Measurements from ENCODE around the gene TRAPPC10. TPM values are rescaled to one million over a fixed set of nuclear protein-coding genes. Genes with fewer than 3 reads are reported as not detected.

The TRAPPC10 gene
- total and polyA plus RNA-seq, 9 of the 15 experiments (the other 6 are each of a cell fraction or from before 2014, with no cell fraction given) = 1.1 to 33.8 (median 24.3) TPM

- TF ChIP-seq TRIM25 (IDR thresholded peaks at IDR 0.05; ENCODE audit: borderline replicate concordance) (no peak), CHD1 (IDR thresholded peaks at IDR 0.05; ENCODE audit: low read length) (peak; percentile 52), POU5F1 (IDR thresholded peaks at IDR 0.05; ENCODE audit: borderline replicate concordance, low read depth, low read length, partially characterized antibody) (peak; percentile 29), GABPB2 (CRISPR knock-in tag; conservative IDR thresholded peaks at IDR 0.05) (no peak; the same call in 1 of the 2 replicates), DPF2 (IDR thresholded peaks at IDR 0.05) (0 out of 2 replicates have a peak, but pooled peaks have one; percentile 30), ZKSCAN3 (CRISPR knock-in tag; IDR thresholded peaks at IDR 0.05) (no peak), ELK1 (CRISPR knock-in tag; IDR thresholded peaks at IDR 0.05) (no peak), ZBTB17 (CRISPR knock-in tag; IDR thresholded peaks at IDR 0.05) (peak; percentile 84; the same call in 1 of the 2 replicates), ZNF174 (CRISPR knock-in tag; IDR thresholded peaks at IDR 0.05) (no peak), NONO (IDR thresholded peaks at IDR 0.05; ENCODE audit: low read depth in 2 of 2, low read length in 1 of 2) (peak; percentile 76 to 92; a peak in 2 of 4 replicates), HCFC1 (IDR thresholded peaks at IDR 0.05; ENCODE audit: low read depth, low read length) (peak; percentile 85), ESRRA (IDR thresholded peaks at IDR 0.05; ENCODE audit: borderline replicate concordance, low read depth) (peak; percentile 71)
- TF ChIP-seq, protein P1, sequence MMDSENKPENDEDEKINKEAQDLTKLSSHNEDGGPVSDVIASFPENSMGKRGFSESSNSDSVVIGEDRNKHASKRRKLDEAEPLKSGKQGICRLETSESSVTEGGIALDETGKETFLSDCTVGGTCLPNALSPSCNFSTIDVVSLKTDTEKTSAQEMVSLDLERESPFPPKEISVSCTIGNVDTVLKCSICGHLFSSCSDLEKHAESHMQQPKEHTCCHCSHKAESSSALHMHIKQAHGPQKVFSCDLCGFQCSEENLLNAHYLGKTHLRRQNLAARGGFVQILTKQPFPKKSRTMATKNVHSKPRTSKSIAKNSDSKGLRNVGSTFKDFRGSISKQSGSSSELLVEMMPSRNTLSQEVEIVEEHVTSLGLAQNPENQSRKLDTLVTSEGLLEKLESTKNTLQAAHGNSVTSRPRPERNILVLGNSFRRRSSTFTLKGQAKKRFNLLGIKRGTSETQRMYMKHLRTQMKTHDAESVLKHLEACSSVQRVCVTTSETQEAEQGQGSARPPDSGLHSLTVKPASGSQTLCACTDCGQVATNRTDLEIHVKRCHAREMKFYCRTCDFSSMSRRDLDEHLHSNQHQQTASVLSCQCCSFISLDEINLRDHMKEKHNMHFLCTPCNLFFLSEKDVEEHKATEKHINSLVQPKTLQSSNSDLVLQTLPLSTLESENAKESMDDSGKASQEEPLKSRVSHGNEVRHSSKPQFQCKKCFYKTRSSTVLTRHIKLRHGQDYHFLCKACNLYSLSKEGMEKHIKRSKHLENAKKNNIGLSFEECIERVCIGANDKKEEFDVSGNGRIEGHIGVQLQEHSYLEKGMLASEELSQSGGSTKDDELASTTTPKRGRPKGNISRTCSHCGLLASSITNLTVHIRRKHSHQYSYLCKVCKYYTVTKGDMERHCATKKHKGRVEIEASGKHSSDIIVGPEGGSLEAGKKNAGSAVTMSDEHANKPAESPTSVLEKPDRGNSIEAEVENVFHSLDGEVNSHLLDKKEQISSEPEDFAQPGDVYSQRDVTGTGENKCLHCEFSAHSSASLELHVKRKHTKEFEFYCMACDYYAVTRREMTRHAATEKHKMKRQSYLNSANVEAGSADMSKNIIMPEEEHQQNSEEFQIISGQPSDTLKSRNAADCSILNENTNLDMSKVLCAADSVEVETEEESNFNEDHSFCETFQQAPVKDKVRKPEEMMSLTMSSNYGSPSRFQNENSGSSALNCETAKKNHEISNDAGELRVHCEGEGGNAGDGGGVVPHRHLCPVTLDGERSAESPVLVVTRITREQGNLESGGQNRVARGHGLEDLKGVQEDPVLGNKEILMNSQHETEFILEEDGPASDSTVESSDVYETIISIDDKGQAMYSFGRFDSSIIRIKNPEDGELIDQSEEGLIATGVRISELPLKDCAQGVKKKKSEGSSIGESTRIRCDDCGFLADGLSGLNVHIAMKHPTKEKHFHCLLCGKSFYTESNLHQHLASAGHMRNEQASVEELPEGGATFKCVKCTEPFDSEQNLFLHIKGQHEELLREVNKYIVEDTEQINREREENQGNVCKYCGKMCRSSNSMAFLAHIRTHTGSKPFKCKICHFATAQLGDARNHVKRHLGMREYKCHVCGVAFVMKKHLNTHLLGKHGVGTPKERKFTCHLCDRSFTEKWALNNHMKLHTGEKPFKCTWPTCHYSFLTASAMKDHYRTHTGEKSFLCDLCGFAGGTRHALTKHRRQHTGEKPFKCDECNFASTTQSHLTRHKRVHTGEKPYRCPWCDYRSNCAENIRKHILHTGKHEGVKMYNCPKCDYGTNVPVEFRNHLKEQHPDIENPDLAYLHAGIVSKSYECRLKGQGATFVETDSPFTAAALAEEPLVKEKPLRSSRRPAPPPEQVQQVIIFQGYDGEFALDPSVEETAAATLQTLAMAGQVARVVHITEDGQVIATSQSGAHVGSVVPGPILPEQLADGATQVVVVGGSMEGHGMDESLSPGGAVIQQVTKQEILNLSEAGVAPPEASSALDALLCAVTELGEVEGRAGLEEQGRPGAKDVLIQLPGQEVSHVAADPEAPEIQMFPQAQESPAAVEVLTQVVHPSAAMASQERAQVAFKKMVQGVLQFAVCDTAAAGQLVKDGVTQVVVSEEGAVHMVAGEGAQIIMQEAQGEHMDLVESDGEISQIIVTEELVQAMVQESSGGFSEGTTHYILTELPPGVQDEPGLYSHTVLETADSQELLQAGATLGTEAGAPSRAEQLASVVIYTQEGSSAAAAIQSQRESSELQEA (IDR thresholded peaks at IDR 0.05; ENCODE audit: low read depth) = no peak
- TF ChIP-seq, protein P2, sequence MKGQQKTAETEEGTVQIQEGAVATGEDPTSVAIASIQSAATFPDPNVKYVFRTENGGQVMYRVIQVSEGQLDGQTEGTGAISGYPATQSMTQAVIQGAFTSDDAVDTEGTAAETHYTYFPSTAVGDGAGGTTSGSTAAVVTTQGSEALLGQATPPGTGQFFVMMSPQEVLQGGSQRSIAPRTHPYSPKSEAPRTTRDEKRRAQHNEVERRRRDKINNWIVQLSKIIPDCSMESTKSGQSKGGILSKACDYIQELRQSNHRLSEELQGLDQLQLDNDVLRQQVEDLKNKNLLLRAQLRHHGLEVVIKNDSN (CRISPR knock-in tag; IDR thresholded peaks at IDR 0.05) = no peak; the same call in 1 of the 2 replicates
Measured at GRCh38 chr21:44011579-44012473, at the start of gene TRAPPC10 (continued).

Data from K562 (cell line).